Colonic mucosa (tissue), 4 donors: ENCODE measurements around the gene STOX1. TPM values are rescaled to one million over a fixed set of nuclear protein-coding genes. Genes with fewer than 3 reads are reported as not detected.

ENCODE experiments used
- DNase-seq: peaks from one replicate; pipeline ENCODE4 v3.0.0-alpha.2; 2020
- H3K27ac ChIP-seq: fragments of 200-600 bp; one replicate; pipeline ENCODE4 v1.8.0; 2021
- H3K27me3 ChIP-seq: fragments of 200-600 bp; one replicate; pipeline ENCODE4 v1.8.0; 2021
- H3K36me3 ChIP-seq: fragments of 200-600 bp; one replicate; pipeline ENCODE4 v1.8.0; 2021
- H3K4me1 ChIP-seq: fragments of 200-600 bp; one replicate; pipeline ENCODE4 v1.8.0; 2021; ENCODE audit warnings: mild to moderate bottlenecking
- H3K4me3 ChIP-seq: fragments of 200-600 bp; one replicate; pipeline ENCODE4 v1.8.0; 2021
- H3K9ac ChIP-seq, 2 donors: one replicate each; pipeline ENCODE4 v1.7.0; 2013; ENCODE audit warnings: control low read depth in 2 of 2, low read depth in 2 of 2, low read length in 2 of 2
- H3K9me3 ChIP-seq: fragments of 200-600 bp; one replicate; pipeline ENCODE4 v1.8.0; 2021
- CTCF ChIP-seq: fragments of 200-600 bp; IDR thresholded peaks from one replicate; pipeline ENCODE4 v1.8.0; 2022; ENCODE audit warnings: antibody characterized with exemption, mild to moderate bottlenecking
- intact Hi-C: fragments of 100-400 bp; cut with DNase I; formaldehyde crosslinking; loops from one replicate; pipeline ENCODE4 v1.14.1; 2022
- total RNA-seq, 2 donors: library from RNA; stranded (reverse); fragmentation: NEBNext Ultra II Directional in 1 of 2; extraction: Animal tissue kit (Norgen Biotek cat#: 25700) in 1 of 2; gene quantifications; one replicate each; pipeline ENCODE4 v1.2.1, GENCODE V29; 2021
- donor health status: healthy.
- donor health status: DM: no; HTN: no; CAD: no.
- donor health status: DM: no; HTN: no; CAD: no.

The STOX1 gene
- total RNA-seq, 2 donors from 2014 or later: 0.74 to 3.2 TPM

DNA sequence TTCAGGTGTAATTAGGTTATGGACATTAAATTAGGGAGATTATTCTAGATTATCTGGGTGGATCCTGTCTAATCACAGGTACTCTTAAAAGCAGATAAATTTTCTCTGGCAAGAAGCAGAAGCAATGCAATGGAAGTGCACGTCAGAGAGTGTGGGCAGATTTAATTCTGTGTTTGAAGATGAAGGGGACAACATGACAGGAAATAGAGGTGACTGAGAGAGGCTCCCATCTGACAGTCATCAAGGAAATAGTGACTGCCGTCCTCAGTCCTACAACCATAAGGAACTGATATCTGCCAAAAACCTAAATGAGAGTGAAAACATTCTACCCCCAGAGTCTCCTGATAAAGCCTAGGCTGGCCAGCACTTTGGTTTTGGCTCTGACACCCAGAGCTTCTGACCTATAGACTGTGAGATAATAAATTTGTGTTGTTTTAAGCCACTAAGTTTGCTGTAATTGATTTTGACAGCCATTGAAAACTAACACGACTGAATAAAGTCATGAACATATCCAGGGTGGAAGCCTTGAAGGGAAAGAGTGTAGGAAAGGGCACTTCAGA lies 43.3 kb downstream of the STOX1 start:
- no peak overlapping the region for H3K9ac ChIP-seq
- no peaks in the 10 kb centered on the region for H3K27me3 ChIP-seq
- H3K27ac ChIP-seq: no peak overlapping the region
- no peak overlapping the region for H3K4me3 ChIP-seq
- no peaks in the 10 kb centered on the region for H3K4me1 ChIP-seq
- no peak for TF ChIP-seq CTCF
- H3K36me3 ChIP-seq: no peaks in the 10 kb centered on the region
- DNase-seq: no peak
- intact Hi-C loops: no loop called here
- H3K9me3 ChIP-seq: no peaks in the 10 kb centered on the region

- Histone ChIP-seq H3K9ac (no peak overlapping the region), H3K9me3 (no peaks in the 10 kb centered on the region), H3K4me3 (no peak overlapping the region), H3K27me3 (no peaks in the 10 kb centered on the region), H3K36me3 (no peaks in the 10 kb centered on the region), H3K27ac (no peak overlapping the region), H3K4me1 (no peaks in the 10 kb centered on the region)
- no peak for DNase-seq
- intact Hi-C loops: no loop called here
- TF ChIP-seq CTCF: no peak
These were observed 43.9 kb downstream of the STOX1 start for GRCh38 chr10:68871105-68871711.

- DNase-seq: no peak
- H3K4me3 ChIP-seq: no peak overlapping the region
- H3K9ac ChIP-seq: no peak overlapping the region
- no peaks in the 10 kb centered on the region for H3K4me1 ChIP-seq
- no peaks in the 10 kb centered on the region for H3K9me3 ChIP-seq
- intact Hi-C loops: no loop called here
- H3K36me3 ChIP-seq: no peaks in the 10 kb centered on the region
- no peaks in the 10 kb centered on the region for H3K27me3 ChIP-seq
- no peak overlapping the region for H3K27ac ChIP-seq
- no peak for TF ChIP-seq CTCF
These were observed 44.5 kb downstream of the STOX1 start for GRCh38 chr10:68871731-68872342.

DNA sequence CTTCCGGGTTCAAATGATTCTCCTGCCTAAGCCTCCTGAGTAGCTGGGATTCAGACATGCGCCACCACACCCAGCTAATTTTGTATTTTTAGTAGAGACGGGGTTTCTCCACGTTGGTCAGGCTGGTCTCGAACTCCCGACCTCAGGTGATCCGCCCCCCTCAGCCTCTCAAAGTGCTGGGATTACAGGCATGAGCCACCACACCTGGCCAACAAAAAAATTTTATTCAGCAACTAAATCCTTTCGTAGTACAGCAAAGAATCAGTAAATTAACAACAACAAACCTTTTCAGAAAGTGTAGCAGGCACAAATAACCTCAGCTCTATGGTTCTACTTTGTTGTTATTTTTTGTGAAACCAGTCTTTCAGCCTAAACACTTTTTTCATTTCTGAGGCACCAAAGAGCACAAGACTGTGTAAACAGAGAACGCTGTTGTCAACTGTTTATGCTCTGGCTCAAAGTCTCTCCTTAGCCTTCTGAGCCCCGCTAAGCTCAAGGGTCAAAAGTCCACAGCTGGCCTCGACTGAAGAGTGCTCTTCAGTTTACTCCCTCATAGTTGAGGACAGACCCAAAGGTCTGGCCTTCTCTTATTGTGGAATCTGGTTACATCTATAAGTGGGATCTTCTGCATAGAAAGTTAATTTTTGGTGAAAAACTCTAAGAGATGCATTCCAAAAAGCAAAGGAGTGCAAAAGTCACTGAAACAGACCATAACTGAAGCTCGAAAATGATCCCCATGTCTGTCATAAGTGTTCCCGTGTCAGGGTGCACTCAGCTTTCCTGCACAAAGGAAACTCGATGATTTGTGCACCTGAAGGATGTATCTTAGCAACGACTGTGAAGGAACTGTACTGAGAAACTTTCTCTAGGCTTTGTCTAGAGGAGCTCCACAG lies 49.2 kb downstream of the STOX1 start:
- no peak for TF ChIP-seq CTCF
- intact Hi-C loops: no loop called here
- peak overlapping the region; percentile 35 for H3K27ac ChIP-seq
- no peaks in the 10 kb centered on the region for H3K27me3 ChIP-seq
- H3K9ac ChIP-seq: no peak overlapping the region
- no peaks in the 10 kb centered on the region for H3K36me3 ChIP-seq
- peak; percentile 67 for DNase-seq
- no peaks in the 10 kb centered on the region for H3K4me1 ChIP-seq
- no peak overlapping the region for H3K4me3 ChIP-seq
- no peaks in the 10 kb centered on the region for H3K9me3 ChIP-seq

- Histone ChIP-seq H3K36me3 (no peaks in the 10 kb centered on the region), H3K4me1 (no peaks in the 10 kb centered on the region), H3K9ac (no peak overlapping the region), H3K27ac (no peak overlapping the region), H3K27me3 (no peaks in the 10 kb centered on the region), H3K4me3 (no peak overlapping the region), H3K9me3 (no peaks in the 10 kb centered on the region)
- no peak for TF ChIP-seq CTCF
- DNase-seq: no peak
- intact Hi-C loops: no loop called here
These were observed 50.3 kb downstream of the STOX1 start for GRCh38 chr10:68877482-68878110.
